Panc1 (cell line): ENCODE results near the gene KIF25. TPM values are rescaled to one million over a fixed set of nuclear protein-coding genes. Genes with fewer than 3 reads are reported as not detected.

ENCODE experiments used
- ATAC-seq: fragments of 200-7000 bp; cut with Tn5 transposase; 2 replicates; pipeline ENCODE4 v1.9.1; 2020; ENCODE audit warnings: mild to moderate bottlenecking, moderate library complexity
- BruUV-seq: library from RNA; stranded (reverse); fragments of 400-500 nt; replicated peaks from 2 replicates; lab custom pipeline; 2021; lab: Mats Ljungman, UMichigan
- CTCF ChIA-PET: fragments of 300-600 bp; sonication (Branson Sonifier 250); formaldehyde crosslinking; loops from one replicate; lab custom pipeline; 2022; ENCODE audit warnings: antibody characterized with exemption; lab: Charles Lee
- POLR2A ChIA-PET: fragments of 300-600 bp; sonication (Branson Sonifier 250); formaldehyde crosslinking; loops from one replicate; lab custom pipeline; 2022; ENCODE audit warnings: antibody characterized with exemption; lab: Charles Lee
- DNase-seq: peaks from one replicate; pipeline ENCODE4 v3.0.0-alpha.2; 2010; ENCODE audit warnings: low read depth, low spot score
- H3K27ac ChIP-seq: 2 replicates; pipeline ENCODE4 v1.5.1; 2011; ENCODE audit warnings: mild to moderate bottlenecking, low read length, inconsistent platforms
- H3K27me3 ChIP-seq: fragments of 200-500 bp; sonication (Bioruptor generic); 2 replicates; pipeline ENCODE4 v1.6.0; 2014; ENCODE audit warnings: low read length, inconsistent platforms; ENCODE audit not compliant: control insufficient read depth, insufficient read depth
- H3K36me3 ChIP-seq: fragments of 200-500 bp; sonication (Bioruptor generic); 2 replicates; pipeline ENCODE4 v1.5.1; 2014; ENCODE audit warnings: inconsistent platforms, mild to moderate bottlenecking, low read length, moderate library complexity; ENCODE audit not compliant: control insufficient read depth, insufficient read depth
- H3K4me1 ChIP-seq: 2 replicates; pipeline ENCODE4 v1.5.1; 2011; ENCODE audit warnings: inconsistent platforms, mild to moderate bottlenecking, low read length, moderate library complexity; ENCODE audit not compliant: control insufficient read depth, insufficient read depth
- H3K4me3 ChIP-seq, 2 experiments: 2 replicates each; pipeline ENCODE4 v1.5.1; 2011 to 2012; ENCODE audit warnings: low read depth in 2 of 2, low read length in 2 of 2, mild to moderate bottlenecking in 2 of 2, inconsistent platforms in 1 of 2, moderate library complexity in 1 of 2
- H3K9me3 ChIP-seq: fragments of 200-500 bp; sonication (Bioruptor generic); 2 replicates; pipeline ENCODE4 v1.5.1; 2014; ENCODE audit warnings: low read depth, mild to moderate bottlenecking, inconsistent platforms, low read length, moderate library complexity; ENCODE audit not compliant: control insufficient read depth, insufficient read depth
- POLR2AphosphoS5 ChIP-seq: IDR thresholded peaks from 2 replicates; pipeline ENCODE4 v1.6.1; 2012; ENCODE audit warnings: mild to moderate bottlenecking, low read depth, low read length, moderate library complexity
- SIN3A ChIP-seq: IDR thresholded peaks from 2 replicates; pipeline ENCODE4 v1.6.1; 2012; ENCODE audit warnings: low read depth, mild to moderate bottlenecking, low read length, moderate library complexity, borderline replicate concordance; ENCODE audit not compliant: insufficient read depth
- TCF7L2 ChIP-seq: IDR thresholded peaks from 2 replicates; pipeline ENCODE4 v1.6.1; 2011; ENCODE audit warnings: mild to moderate bottlenecking, low read depth, low read length, inconsistent platforms
- in situ Hi-C: cut with HindIII; loops from 2 replicates; pipeline ENCODE4 v1.10.0; 2016; ENCODE audit warnings: low sequenced_read_pairs, low pct_unique_long_range_greater_than_20kb
- intact Hi-C: fragments of 100-400 bp; cut with micrococcal nuclease; formaldehyde crosslinking; loops from one replicate; pipeline ENCODE4 v1.10.0; 2022; ENCODE audit not compliant: unreplicated experiment
- total RNA-seq: library from RNA; stranded (reverse); gene quantifications from one replicate; pipeline ENCODE4 v1.2.1, GENCODE V29; 2021; ENCODE audit not compliant: unreplicated experiment
- TF ChIP-seq, protein P1 (sequence below), 2 experiments: IDR thresholded peaks; 2 replicates each; pipeline ENCODE4 v1.6.1; 2011 to 2012; ENCODE audit warnings: low read depth in 2 of 2, control low read depth in 1 of 2, low read length in 1 of 2, mild to moderate bottlenecking in 1 of 2, moderate library complexity in 1 of 2; ENCODE audit not compliant: insufficient read depth in 1 of 2
- TF ChIP-seq, protein P2 (sequence below): fragments of 450-650 bp; IDR thresholded peaks from 2 replicates; pipeline ENCODE4 v1.5.1; 2017; ENCODE audit warnings: mild to moderate bottlenecking

Gene KIF25
- total RNA-seq, 1 experiment from 2014 or later, result 0.44 TPM

DNA sequence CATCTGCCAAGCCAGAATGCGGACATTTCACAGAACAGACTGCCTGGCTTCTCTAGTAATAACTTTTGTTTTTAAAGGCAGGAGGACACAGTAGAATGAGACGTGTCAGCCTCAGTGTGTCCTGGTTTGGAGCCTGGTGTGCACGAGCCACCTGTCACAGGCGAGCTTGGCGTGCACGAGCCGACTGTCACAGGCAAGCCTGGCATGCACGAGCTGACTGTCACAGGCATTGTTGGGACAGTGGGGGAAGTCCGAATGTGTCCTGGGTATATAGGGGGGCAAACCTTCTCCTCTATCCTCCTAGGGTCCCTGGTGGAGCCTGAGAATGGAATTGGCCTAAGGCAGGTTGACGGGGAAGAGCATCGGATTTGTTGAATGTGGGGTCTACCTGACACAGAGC, 7.5 kb downstream of the KIF25 start:
- H3K9me3 ChIP-seq, result no peaks in the 10 kb centered on the region
- CTCF ChIA-PET, result no interaction called here
- no peak overlapping the region for H3K4me3 ChIP-seq
- TF ChIP-seq, protein P1, sequence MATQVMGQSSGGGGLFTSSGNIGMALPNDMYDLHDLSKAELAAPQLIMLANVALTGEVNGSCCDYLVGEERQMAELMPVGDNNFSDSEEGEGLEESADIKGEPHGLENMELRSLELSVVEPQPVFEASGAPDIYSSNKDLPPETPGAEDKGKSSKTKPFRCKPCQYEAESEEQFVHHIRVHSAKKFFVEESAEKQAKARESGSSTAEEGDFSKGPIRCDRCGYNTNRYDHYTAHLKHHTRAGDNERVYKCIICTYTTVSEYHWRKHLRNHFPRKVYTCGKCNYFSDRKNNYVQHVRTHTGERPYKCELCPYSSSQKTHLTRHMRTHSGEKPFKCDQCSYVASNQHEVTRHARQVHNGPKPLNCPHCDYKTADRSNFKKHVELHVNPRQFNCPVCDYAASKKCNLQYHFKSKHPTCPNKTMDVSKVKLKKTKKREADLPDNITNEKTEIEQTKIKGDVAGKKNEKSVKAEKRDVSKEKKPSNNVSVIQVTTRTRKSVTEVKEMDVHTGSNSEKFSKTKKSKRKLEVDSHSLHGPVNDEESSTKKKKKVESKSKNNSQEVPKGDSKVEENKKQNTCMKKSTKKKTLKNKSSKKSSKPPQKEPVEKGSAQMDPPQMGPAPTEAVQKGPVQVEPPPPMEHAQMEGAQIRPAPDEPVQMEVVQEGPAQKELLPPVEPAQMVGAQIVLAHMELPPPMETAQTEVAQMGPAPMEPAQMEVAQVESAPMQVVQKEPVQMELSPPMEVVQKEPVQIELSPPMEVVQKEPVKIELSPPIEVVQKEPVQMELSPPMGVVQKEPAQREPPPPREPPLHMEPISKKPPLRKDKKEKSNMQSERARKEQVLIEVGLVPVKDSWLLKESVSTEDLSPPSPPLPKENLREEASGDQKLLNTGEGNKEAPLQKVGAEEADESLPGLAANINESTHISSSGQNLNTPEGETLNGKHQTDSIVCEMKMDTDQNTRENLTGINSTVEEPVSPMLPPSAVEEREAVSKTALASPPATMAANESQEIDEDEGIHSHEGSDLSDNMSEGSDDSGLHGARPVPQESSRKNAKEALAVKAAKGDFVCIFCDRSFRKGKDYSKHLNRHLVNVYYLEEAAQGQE (IDR thresholded peaks at IDR 0.05; ENCODE audit: insufficient read depth in 1 of 2, low read depth in 2 of 2, low read length in 1 of 2), result no peak
- TF ChIP-seq SIN3A, result no peak
- TF ChIP-seq, protein P2, sequence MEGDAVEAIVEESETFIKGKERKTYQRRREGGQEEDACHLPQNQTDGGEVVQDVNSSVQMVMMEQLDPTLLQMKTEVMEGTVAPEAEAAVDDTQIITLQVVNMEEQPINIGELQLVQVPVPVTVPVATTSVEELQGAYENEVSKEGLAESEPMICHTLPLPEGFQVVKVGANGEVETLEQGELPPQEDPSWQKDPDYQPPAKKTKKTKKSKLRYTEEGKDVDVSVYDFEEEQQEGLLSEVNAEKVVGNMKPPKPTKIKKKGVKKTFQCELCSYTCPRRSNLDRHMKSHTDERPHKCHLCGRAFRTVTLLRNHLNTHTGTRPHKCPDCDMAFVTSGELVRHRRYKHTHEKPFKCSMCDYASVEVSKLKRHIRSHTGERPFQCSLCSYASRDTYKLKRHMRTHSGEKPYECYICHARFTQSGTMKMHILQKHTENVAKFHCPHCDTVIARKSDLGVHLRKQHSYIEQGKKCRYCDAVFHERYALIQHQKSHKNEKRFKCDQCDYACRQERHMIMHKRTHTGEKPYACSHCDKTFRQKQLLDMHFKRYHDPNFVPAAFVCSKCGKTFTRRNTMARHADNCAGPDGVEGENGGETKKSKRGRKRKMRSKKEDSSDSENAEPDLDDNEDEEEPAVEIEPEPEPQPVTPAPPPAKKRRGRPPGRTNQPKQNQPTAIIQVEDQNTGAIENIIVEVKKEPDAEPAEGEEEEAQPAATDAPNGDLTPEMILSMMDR, result no peak
- TF ChIP-seq POLR2AphosphoS5, result no peak
- TF ChIP-seq TCF7L2, result no peak
- in situ Hi-C loops, result no loop called here
- H3K27ac ChIP-seq, result peak overlapping the region; percentile 4; the same call in 1 of the 2 replicates
- BruUV-seq, result no TSS peak
- peaks cover 14% of the 10 kb centered on the region; the same call in 1 of the 2 replicates for H3K4me1 ChIP-seq
- intact Hi-C loops, result no loop called here
- ATAC-seq (no peak), DNase-seq (no peak)
- H3K36me3 ChIP-seq, result no peaks in the 10 kb centered on the region
- H3K27me3 ChIP-seq, result no peaks in the 10 kb centered on the region
- POLR2A ChIA-PET, result no interaction called here

DNA sequence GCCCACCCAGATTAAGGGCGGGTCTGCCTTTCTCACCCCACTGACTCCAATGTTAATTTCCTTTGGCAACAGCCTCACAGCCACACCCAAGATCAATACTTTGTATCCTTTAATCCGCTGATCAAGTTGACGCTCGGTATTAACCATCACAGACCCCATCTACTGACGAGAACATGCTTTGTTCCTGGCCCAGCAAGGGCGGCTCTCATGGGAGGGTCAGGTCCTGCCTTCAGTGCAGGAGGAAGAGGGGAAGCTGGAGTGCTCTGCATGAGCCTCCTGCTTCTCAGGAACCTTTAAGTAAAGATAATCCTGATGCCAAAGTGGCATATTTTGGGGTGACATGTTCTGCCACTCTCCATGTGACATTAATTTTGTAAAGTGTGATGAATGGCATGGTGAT, 8.3 kb downstream of the KIF25 start:
- H3K27me3 ChIP-seq, result no peaks in the 10 kb centered on the region
- ATAC-seq (no peak), DNase-seq (no peak)
- peak overlapping the region; percentile 70; the same call in 1 of the 2 replicates for H3K27ac ChIP-seq
- CTCF ChIA-PET, result no interaction called here
- peaks cover 14% of the 10 kb centered on the region; the same call in 1 of the 2 replicates for H3K4me1 ChIP-seq
- peaks cover 7% of the 10 kb centered on the region for H3K9me3 ChIP-seq
- no peak overlapping the region for H3K4me3 ChIP-seq
- intact Hi-C loops, result no loop called here
- H3K36me3 ChIP-seq, result no peaks in the 10 kb centered on the region
- TF ChIP-seq, protein P2, result no peak
- TF ChIP-seq, protein P1 (IDR thresholded peaks at IDR 0.05; ENCODE audit: insufficient read depth in 1 of 2, low read depth in 2 of 2, low read length in 1 of 2), result no peak
- TF ChIP-seq TCF7L2, result no peak
- no peak for TF ChIP-seq POLR2AphosphoS5
- TF ChIP-seq SIN3A, result no peak
- POLR2A ChIA-PET, result no interaction called here
- in situ Hi-C loops, result no loop called here
- no TSS peak for BruUV-seq
